Measurements from ENCODE around the gene GRAP. TPM values are rescaled to one million over a fixed set of nuclear protein-coding genes. Genes with fewer than 3 reads are reported as not detected.

GRAP gene
- total RNA-seq, 1 donor from 2014 or later, result not detected

GRCh38 chr17:19020016-19020415, 26.7 kb downstream of the GRAP start:
- Mint-ChIP-seq H3K27ac (no peak overlapping the region), H3K27me3 (peaks cover 16% of the 10 kb centered on the region), H3K4me1 (ENCODE audit: low read depth) (no peaks in the 10 kb centered on the region), H3K9me3 (ENCODE audit: low read depth) (no peaks in the 10 kb centered on the region), H3K36me3 (ENCODE audit: insufficient read depth) (no peaks in the 10 kb centered on the region), H3K4me3 (ENCODE audit: low read depth) (no peak overlapping the region)
- DNase-seq (ENCODE audit: low spot score, unreplicated experiment), result no peak
- TF ChIP-seq CTCF (IDR thresholded peaks at IDR 0.05; ENCODE audit: unreplicated experiment), result no peak

- H3K4me3 Mint-ChIP-seq (ENCODE audit: low read depth), result no peak overlapping the region
- no peaks in the 10 kb centered on the region for H3K9me3 Mint-ChIP-seq (ENCODE audit: low read depth)
- peaks cover 16% of the 10 kb centered on the region for H3K27me3 Mint-ChIP-seq
- no peaks in the 10 kb centered on the region for H3K4me1 Mint-ChIP-seq (ENCODE audit: low read depth)
- no peak for DNase-seq (ENCODE audit: low spot score, unreplicated experiment)
- H3K27ac Mint-ChIP-seq, result no peak overlapping the region
- no peak for TF ChIP-seq CTCF (IDR thresholded peaks at IDR 0.05; ENCODE audit: unreplicated experiment)
- no peaks in the 10 kb centered on the region for H3K36me3 Mint-ChIP-seq (ENCODE audit: insufficient read depth)
Observed at GRCh38 chr17:19019041-19019941, 27.5 kb downstream of the GRAP start.

- H3K9me3 Mint-ChIP-seq (ENCODE audit: low read depth), result no peaks in the 10 kb centered on the region
- TF ChIP-seq CTCF (IDR thresholded peaks at IDR 0.05; ENCODE audit: unreplicated experiment), result no peak
- H3K4me1 Mint-ChIP-seq (ENCODE audit: low read depth), result no peaks in the 10 kb centered on the region
- no peak overlapping the region for H3K27ac Mint-ChIP-seq
- H3K4me3 Mint-ChIP-seq (ENCODE audit: low read depth), result no peak overlapping the region
- no peak for DNase-seq (ENCODE audit: low spot score, unreplicated experiment)
- no peaks in the 10 kb centered on the region for H3K36me3 Mint-ChIP-seq (ENCODE audit: insufficient read depth)
- H3K27me3 Mint-ChIP-seq, result peaks cover 16% of the 10 kb centered on the region
Observed at GRCh38 chr17:19018600-19018950, 28.2 kb downstream of the GRAP start.

- no peaks in the 10 kb centered on the region for H3K9me3 Mint-ChIP-seq (ENCODE audit: low read depth)
- TF ChIP-seq CTCF (IDR thresholded peaks at IDR 0.05; ENCODE audit: unreplicated experiment), result no peak
- no peaks in the 10 kb centered on the region for H3K36me3 Mint-ChIP-seq (ENCODE audit: insufficient read depth)
- no peak overlapping the region for H3K4me3 Mint-ChIP-seq (ENCODE audit: low read depth)
- no peak for DNase-seq (ENCODE audit: low spot score, unreplicated experiment)
- no peak overlapping the region for H3K27ac Mint-ChIP-seq
- peaks cover 16% of the 10 kb centered on the region for H3K27me3 Mint-ChIP-seq
- no peaks in the 10 kb centered on the region for H3K4me1 Mint-ChIP-seq (ENCODE audit: low read depth)
Observed at GRCh38 chr17:19017804-19018599, 28.8 kb downstream of the GRAP start.

- no peak overlapping the region for H3K4me3 Mint-ChIP-seq (ENCODE audit: low read depth)
- no peaks in the 10 kb centered on the region for H3K4me1 Mint-ChIP-seq (ENCODE audit: low read depth)
- no peak overlapping the region for H3K27ac Mint-ChIP-seq
- peaks cover 16% of the 10 kb centered on the region for H3K27me3 Mint-ChIP-seq
- H3K9me3 Mint-ChIP-seq (ENCODE audit: low read depth), result no peaks in the 10 kb centered on the region
- no peaks in the 10 kb centered on the region for H3K36me3 Mint-ChIP-seq (ENCODE audit: insufficient read depth)
- TF ChIP-seq CTCF (IDR thresholded peaks at IDR 0.05; ENCODE audit: unreplicated experiment), result no peak
- no peak for DNase-seq (ENCODE audit: low spot score, unreplicated experiment)
Observed at GRCh38 chr17:19017401-19017800, 29.4 kb downstream of the GRAP start.
